HEK293T (cell line): Measurements from ENCODE around the gene TOPAZ1.
A peak's percentile ranks its signal among the peaks of the same experiment; 100 is the strongest.

Experiments used
- CTCF ChIA-PET: fragments of 350-600 bp; formaldehyde crosslinking; extraction: SDS; loops from one replicate; lab custom pipeline; 2021; ENCODE audit warnings: antibody characterized with exemption, inconsistent platforms; lab: Yijun Ruan, JAX
- POLR2A ChIA-PET: fragments of 350-600 bp; formaldehyde crosslinking; extraction: SDS; loops from one replicate; lab custom pipeline; 2020; ENCODE audit warnings: antibody characterized with exemption, inconsistent platforms; lab: Yijun Ruan, JAX
- DNase-seq: peaks from one replicate; pipeline ENCODE4 v3.0.0; 2012; ENCODE audit warnings: mixed read lengths; ENCODE audit errors: extremely low spot score
- ARNT ChIP-seq: fragments of 450-650 bp; IDR thresholded peaks from 2 replicates; pipeline ENCODE4 v1.6.1; 2017; ENCODE audit warnings: mild to moderate bottlenecking
- BHLHE40 ChIP-seq: fragments of 450-650 bp; IDR thresholded peaks from 2 replicates; pipeline ENCODE4 v1.6.1; 2016; ENCODE audit warnings: mild to moderate bottlenecking, moderate library complexity, borderline replicate concordance
- CTBP1 ChIP-seq: fragments of 450-650 bp; IDR thresholded peaks from 2 replicates; pipeline ENCODE4 v1.6.1; 2016; ENCODE audit warnings: borderline replicate concordance
- ELF4 ChIP-seq: fragments of 450-650 bp; IDR thresholded peaks from 2 replicates; pipeline ENCODE4 v1.6.1; 2017; ENCODE audit warnings: antibody characterized with exemption
- FOXA1 ChIP-seq: fragments of 450-650 bp; IDR thresholded peaks from 2 replicates; pipeline ENCODE4 v1.6.1; 2016; ENCODE audit warnings: mild to moderate bottlenecking
- FOXK2 ChIP-seq: fragments of 450-650 bp; IDR thresholded peaks from 2 replicates; pipeline ENCODE4 v1.6.1; 2016; ENCODE audit warnings: mild to moderate bottlenecking
- FOXM1 ChIP-seq: fragments of 450-650 bp; IDR thresholded peaks from 2 replicates; pipeline ENCODE4 v1.6.1; 2017; ENCODE audit warnings: mild to moderate bottlenecking, borderline replicate concordance
- HDGF ChIP-seq: fragments of 450-650 bp; IDR thresholded peaks from 2 replicates; pipeline ENCODE4 v1.6.1; 2017; ENCODE audit warnings: antibody characterized with exemption, borderline replicate concordance
- L3MBTL2 ChIP-seq: fragments of 450-650 bp; conservative IDR thresholded peaks from 2 replicates; pipeline ENCODE4 v1.6.1; 2016; ENCODE audit warnings: mild to moderate bottlenecking
- LEF1 ChIP-seq: fragments of 450-650 bp; IDR thresholded peaks from 2 replicates; pipeline ENCODE4 v1.6.1; 2017; ENCODE audit warnings: mild to moderate bottlenecking, borderline replicate concordance
- NFRKB ChIP-seq: fragments of 450-650 bp; IDR thresholded peaks from 2 replicates; pipeline ENCODE4 v1.6.1; 2016; ENCODE audit warnings: mild to moderate bottlenecking, moderate library complexity
- SP1 ChIP-seq: fragments of 450-650 bp; IDR thresholded peaks from 2 replicates; pipeline ENCODE4 v1.6.1; 2017
- SUZ12 ChIP-seq: fragments of 450-650 bp; IDR thresholded peaks from 2 replicates; pipeline ENCODE4 v1.6.1; 2016; ENCODE audit warnings: mild to moderate bottlenecking
- TARDBP ChIP-seq: fragments of 450-650 bp; IDR thresholded peaks from 2 replicates; pipeline ENCODE4 v1.6.1; 2016
- ZNF384 ChIP-seq: fragments of 450-650 bp; IDR thresholded peaks from 2 replicates; pipeline ENCODE4 v1.6.1; 2016
- TF ChIP-seq, protein P1 (sequence below): fragments of 450-650 bp; IDR thresholded peaks from 2 replicates; pipeline ENCODE4 v1.6.1; 2016

Gene TOPAZ1

GRCh38 chr3:44280631-44281030 lies 38.9 kb downstream of the TOPAZ1 start:
- ChIA-PET POLR2A (no interaction called here), CTCF (interaction anchor here (0.7 kb wide), 1 partner anchor 620 kb away, joined by 3 read pairs; no protein-coding TSS in a partner anchor)
- no peak for TF ChIP-seq ZNF384
- no peak for TF ChIP-seq ARNT
- TF ChIP-seq LEF1: no peak
- TF ChIP-seq FOXA1: no peak
- TF ChIP-seq FOXM1: no peak
- TF ChIP-seq, protein P1, sequence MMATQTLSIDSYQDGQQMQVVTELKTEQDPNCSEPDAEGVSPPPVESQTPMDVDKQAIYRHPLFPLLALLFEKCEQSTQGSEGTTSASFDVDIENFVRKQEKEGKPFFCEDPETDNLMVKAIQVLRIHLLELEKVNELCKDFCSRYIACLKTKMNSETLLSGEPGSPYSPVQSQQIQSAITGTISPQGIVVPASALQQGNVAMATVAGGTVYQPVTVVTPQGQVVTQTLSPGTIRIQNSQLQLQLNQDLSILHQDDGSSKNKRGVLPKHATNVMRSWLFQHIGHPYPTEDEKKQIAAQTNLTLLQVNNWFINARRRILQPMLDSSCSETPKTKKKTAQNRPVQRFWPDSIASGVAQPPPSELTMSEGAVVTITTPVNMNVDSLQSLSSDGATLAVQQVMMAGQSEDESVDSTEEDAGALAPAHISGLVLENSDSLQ: no peak
- TF ChIP-seq BHLHE40: no peak
- no peak for TF ChIP-seq L3MBTL2
- no peak for TF ChIP-seq ELF4
- TF ChIP-seq SP1: no peak
- TF ChIP-seq TARDBP: no peak
- no peak for TF ChIP-seq SUZ12
- no peak for TF ChIP-seq HDGF
- no peak for TF ChIP-seq FOXK2
- no peak for TF ChIP-seq CTBP1
- TF ChIP-seq NFRKB: no peak
- no peak for DNase-seq

DNA sequence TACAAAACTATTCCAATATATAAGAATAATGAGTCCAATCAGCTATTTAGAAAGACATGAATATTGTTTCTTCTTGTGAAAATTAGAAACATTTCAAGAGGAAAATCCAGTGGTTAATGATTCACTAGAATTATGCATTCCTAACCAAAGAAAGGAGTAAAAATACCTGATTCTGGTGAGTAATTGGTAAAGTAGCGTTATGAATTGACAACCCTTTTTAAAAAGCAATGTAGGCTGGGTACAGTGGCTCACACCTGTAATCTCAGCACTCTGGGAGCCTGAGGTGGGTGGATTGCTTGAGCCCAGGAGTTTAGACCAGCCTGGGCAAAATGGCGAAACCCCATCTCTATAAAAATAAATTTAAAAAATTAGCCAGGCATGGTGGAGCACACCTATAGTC lies 43.3 kb downstream of the TOPAZ1 start:
- ChIA-PET CTCF (interaction anchor here (0.7 kb wide), 1 partner anchor 841 kb away, joined by 3 read pairs; no protein-coding TSS in a partner anchor), POLR2A (no interaction called here)
- TF ChIP-seq FOXK2: no peak
- TF ChIP-seq, protein P1: no peak
- no peak for TF ChIP-seq FOXM1
- TF ChIP-seq SP1: no peak
- TF ChIP-seq ELF4: no peak
- no peak for TF ChIP-seq L3MBTL2
- no peak for TF ChIP-seq ZNF384
- TF ChIP-seq CTBP1: no peak
- no peak for TF ChIP-seq NFRKB
- no peak for TF ChIP-seq LEF1
- no peak for DNase-seq

DNA sequence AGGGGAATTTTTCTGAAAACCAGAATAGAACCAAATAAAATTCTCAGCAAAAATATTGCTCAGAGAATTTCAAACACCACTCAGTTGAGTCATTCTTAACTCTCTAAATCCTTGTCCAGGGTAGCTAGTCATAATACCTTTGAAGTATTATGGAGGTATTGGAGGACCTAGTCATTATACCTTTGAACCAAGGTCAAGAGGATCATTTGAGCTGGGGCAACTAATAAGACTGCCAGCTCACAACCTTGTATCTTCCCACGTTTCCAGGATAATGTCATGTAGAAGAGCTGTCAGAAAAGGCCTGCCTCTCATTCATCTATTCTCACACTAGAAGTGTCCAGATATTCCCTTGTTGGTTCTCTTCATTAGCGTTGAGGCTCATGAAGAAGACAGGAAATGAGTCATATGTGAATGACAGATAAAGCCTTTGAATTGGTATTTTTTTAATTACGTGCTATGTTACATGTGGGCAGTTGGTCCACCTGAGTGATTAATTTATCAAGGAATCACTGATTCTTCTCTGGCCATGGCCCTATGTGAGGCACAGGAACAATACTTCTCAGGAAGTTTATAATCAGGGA lies 48.3 kb downstream of the TOPAZ1 start:
- ChIA-PET CTCF (no interaction called here), POLR2A (interaction anchor here (1.3 kb wide), 1 partner anchor 48 kb away, joined by 4 read pairs; the partner anchor contains the start of gene TCAIM)
- no peak for TF ChIP-seq TARDBP
- no peak for TF ChIP-seq SUZ12
- DNase-seq: no peak

- TF ChIP-seq, protein P1: peak; percentile 30; the same call in 1 of the 2 replicates
- TF ChIP-seq FOXK2 (no peak), TARDBP (no peak), LEF1 (no peak)
- DNase-seq: no peak
- POLR2A ChIA-PET: no interaction called here
- CTCF ChIA-PET: no interaction called here
Observed at GRCh38 chr3:44292276-44292675, 50.6 kb downstream of the TOPAZ1 start.

DNA sequence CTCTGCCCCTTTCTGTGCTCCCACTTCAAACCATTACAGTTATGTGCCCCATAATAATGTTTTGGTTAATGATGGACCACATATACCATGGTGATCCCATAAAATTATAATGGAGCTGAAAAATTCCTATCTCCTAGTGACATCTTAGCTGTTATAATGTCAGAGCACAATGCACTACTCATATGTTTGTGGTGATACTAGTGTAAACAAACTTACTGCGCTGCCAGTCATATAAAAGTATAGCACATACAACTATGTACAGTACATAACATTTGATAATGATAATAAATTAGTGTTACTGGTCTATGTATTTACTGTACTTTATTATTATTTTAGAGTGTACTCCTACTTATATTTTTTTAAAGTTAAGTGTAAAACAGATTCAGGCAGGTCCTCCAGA lies 51.3 kb downstream of the TOPAZ1 start:
- ChIA-PET POLR2A (no interaction called here), CTCF (no interaction called here)
- DNase-seq: no peak
- no peak for TF ChIP-seq FOXM1
- TF ChIP-seq, protein P1: no peak
- TF ChIP-seq BHLHE40: no peak
- no peak for TF ChIP-seq CTBP1

GRCh38 chr3:44297255-44297654 lies 55.6 kb downstream of the TOPAZ1 start:
- no peak for DNase-seq
- POLR2A ChIA-PET: no interaction called here
- CTCF ChIA-PET: interaction anchor here (0.6 kb wide), 1 partner anchor 41 kb away, joined by 3 read pairs; the partner anchor contains the start of gene TCAIM
- no peak for TF ChIP-seq ARNT
- TF ChIP-seq L3MBTL2: no peak

GRCh38 chr3:44301746-44302145 lies 60.1 kb downstream of the TOPAZ1 start:
- TF ChIP-seq L3MBTL2: no peak
- CTCF ChIA-PET: no interaction called here
- POLR2A ChIA-PET: no interaction called here
- DNase-seq: no peak
